OCI-LY3 (cell line): Measurements from ENCODE around the gene PICK1.

Experiments used
- CTCF ChIP-seq: fragments of 200-600, 300-600 bp; sonication (generic); IDR thresholded peaks from 2 replicates; pipeline ENCODE4 v1.5.1; 2014; ENCODE audit warnings: antibody characterized with exemption, low read length, low read depth
- EZH2phosphoT487 ChIP-seq: fragments of 200-600 bp; shearing (Covaris generic); IDR thresholded peaks from 2 replicates; pipeline ENCODE4 v1.6.1; 2018; ENCODE audit warnings: antibody characterized with exemption, mixed run types, low read depth

GRCh38 chr22:38069372-38070249, 12.4 kb downstream of the PICK1 start:
- TF ChIP-seq CTCF (peak; percentile 73), EZH2phosphoT487 (no peak)
